OCI-LY1 (cell line): ENCODE results near the gene PAPOLB.
"Not testable (repeated sequence)": the region's sequence is repeated elsewhere in the genome, so short reads cannot be mapped to it uniquely, and the experiment has no call there.

Experiments used
- EZH2 ChIP-seq: fragments of 200-600 bp; sonication (generic), shearing (Covaris generic); IDR thresholded peaks from 2 replicates; pipeline ENCODE4 v1.8.0; 2017; ENCODE audit warnings: borderline replicate concordance, mixed run types, mild to moderate bottlenecking, antibody characterized with exemption, low read length, moderate library complexity, mixed read lengths
- TF ChIP-seq, protein P1 (sequence below): fragments of 200-600 bp; sonication (generic), shearing (Covaris generic); IDR thresholded peaks from 2 replicates; pipeline ENCODE4 v1.5.1; 2017; ENCODE audit warnings: mild to moderate bottlenecking, antibody characterized with exemption, low read length, moderate library complexity, mixed read lengths

- TF ChIP-seq, protein P1, sequence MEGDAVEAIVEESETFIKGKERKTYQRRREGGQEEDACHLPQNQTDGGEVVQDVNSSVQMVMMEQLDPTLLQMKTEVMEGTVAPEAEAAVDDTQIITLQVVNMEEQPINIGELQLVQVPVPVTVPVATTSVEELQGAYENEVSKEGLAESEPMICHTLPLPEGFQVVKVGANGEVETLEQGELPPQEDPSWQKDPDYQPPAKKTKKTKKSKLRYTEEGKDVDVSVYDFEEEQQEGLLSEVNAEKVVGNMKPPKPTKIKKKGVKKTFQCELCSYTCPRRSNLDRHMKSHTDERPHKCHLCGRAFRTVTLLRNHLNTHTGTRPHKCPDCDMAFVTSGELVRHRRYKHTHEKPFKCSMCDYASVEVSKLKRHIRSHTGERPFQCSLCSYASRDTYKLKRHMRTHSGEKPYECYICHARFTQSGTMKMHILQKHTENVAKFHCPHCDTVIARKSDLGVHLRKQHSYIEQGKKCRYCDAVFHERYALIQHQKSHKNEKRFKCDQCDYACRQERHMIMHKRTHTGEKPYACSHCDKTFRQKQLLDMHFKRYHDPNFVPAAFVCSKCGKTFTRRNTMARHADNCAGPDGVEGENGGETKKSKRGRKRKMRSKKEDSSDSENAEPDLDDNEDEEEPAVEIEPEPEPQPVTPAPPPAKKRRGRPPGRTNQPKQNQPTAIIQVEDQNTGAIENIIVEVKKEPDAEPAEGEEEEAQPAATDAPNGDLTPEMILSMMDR: not testable (repeated sequence)
- not testable (repeated sequence) for TF ChIP-seq EZH2
These were observed 29.7 kb upstream of the PAPOLB start for GRCh38 chr7:4891522-4891921.
